Spleen (tissue), 7 donors: ENCODE data around the gene PCDHGC3.

Experiments
- CTCF ChIP-seq, 11 experiments: fragments of 200-600 bp in 7 of 11; fragments of 450-650 bp in 4 of 11; sonication (generic) in 4 of 11; IDR thresholded peaks in 8 of 11; conservative IDR thresholded peaks in 3 of 11; 1 replicate in 7 of 11; 2 replicates in 4 of 11; pipeline versions ENCODE4 v1.4.0 to v1.8.0; 2016 to 2021; ENCODE audit warnings: antibody characterized with exemption in 11 of 11, inconsistent platforms in 4 of 11, mild to moderate bottlenecking in 1 of 11
- POLR2A ChIP-seq, 3 donors: fragments of 450-650 bp; IDR thresholded peaks; one replicate each; pipeline ENCODE4 v1.5.1; 2017; ENCODE audit warnings: antibody characterized with exemption in 3 of 3, mild to moderate bottlenecking in 1 of 3
- POLR2AphosphoS5 ChIP-seq, 3 donors: sonication (generic); formaldehyde crosslinking; IDR thresholded peaks; one replicate each; pipeline ENCODE4 v1.5.1; 2017; ENCODE audit warnings: antibody characterized with exemption in 3 of 3
- donor health status: DM: no; HTN: no; CAD: no; lungs with moderate emphysema.
- donor health status: DM: no; HTN: no; CAD: no.
- donor health status: DM: no; HTN: no; CAD: no.

- no peak for TF ChIP-seq CTCF (IDR thresholded peaks at IDR 0.05 in 8 of 11, conservative IDR thresholded peaks at IDR 0.05 in 3 of 11)
- no peak for TF ChIP-seq POLR2AphosphoS5 (IDR thresholded peaks at IDR 0.05)
- TF ChIP-seq POLR2A (IDR thresholded peaks at IDR 0.05): no peak
These were observed 32.7 kb downstream of the PCDHGC3 start for GRCh38 chr5:141508440-141508797.
